Lung (tissue), 12 donors: ENCODE data around the gene WASL. TPM values are rescaled to one million over a fixed set of nuclear protein-coding genes. Genes with fewer than 3 reads are reported as not detected.

Experiments used
- ATAC-seq: fragments of 200-7000 bp; cut with Tn5 transposase; one replicate; pipeline ENCODE4 v1.9.1; 2020; ENCODE audit warnings: moderate number of reproducible peaks; ENCODE audit not compliant: insufficient read depth, low FRiP score
- DNase-seq, 3 donors: peaks; one replicate each; pipeline ENCODE4 v3.0.0-alpha.2; 2013 to 2017
- H3K27ac ChIP-seq, 2 donors: one replicate each; pipeline ENCODE4 v1.5.1; 2013; ENCODE audit warnings: mild to moderate bottlenecking in 2 of 2, moderate library complexity in 2 of 2, control low read depth in 1 of 2, inconsistent platforms in 1 of 2, low read depth in 1 of 2, low read length in 1 of 2
- H3K27me3 ChIP-seq, 3 donors: one replicate each; pipeline ENCODE4 v1.5.1; 2013; ENCODE audit warnings: low read length in 2 of 3; ENCODE audit not compliant: control insufficient read depth in 3 of 3, insufficient read depth in 3 of 3
- H3K36me3 ChIP-seq, 4 donors: one replicate each; pipeline ENCODE4 v1.5.1; 2013; ENCODE audit warnings: low read length in 4 of 4, mild to moderate bottlenecking in 1 of 4, moderate library complexity in 1 of 4; ENCODE audit not compliant: control insufficient read depth in 4 of 4, insufficient read depth in 4 of 4
- H3K4me1 ChIP-seq, 5 donors: one replicate each; pipeline ENCODE4 v1.5.1; 2013; ENCODE audit warnings: low read length in 5 of 5, mild to moderate bottlenecking in 2 of 5, moderate library complexity in 1 of 5; ENCODE audit not compliant: control insufficient read depth in 5 of 5, insufficient read depth in 5 of 5
- H3K4me3 ChIP-seq: one replicate; pipeline ENCODE4 v1.5.1; 2013; ENCODE audit warnings: mild to moderate bottlenecking, control low read depth, moderate library complexity
- H3K9ac ChIP-seq, 2 donors: one replicate each; pipeline ENCODE4 v1.5.1; 2013; ENCODE audit warnings: low read length in 2 of 2, control low read depth in 1 of 2; ENCODE audit not compliant: insufficient read depth in 1 of 2
- H3K9me3 ChIP-seq, 4 donors: one replicate each; pipeline ENCODE4 v1.5.1; 2013; ENCODE audit warnings: low read length in 3 of 4, mild to moderate bottlenecking in 1 of 4, moderate library complexity in 1 of 4; ENCODE audit not compliant: control insufficient read depth in 4 of 4, insufficient read depth in 3 of 4
- WGBS, 2 donors: extraction: QIAGEN DNeasy Blood & Tissue Kit; methylation state at CpG; one replicate each; pipeline ENCODE4 v1.1.7; 2013; 5-methylcytosine and 5-hydroxymethylcytosine counted together
- polyA plus RNA-seq, 2 donors: library from polyadenylated mRNA; stranded (reverse); fragments of 200-250 nt; gene quantifications; one replicate each; pipeline ENCODE4 v1.2.1, GENCODE V29; 2013
- total RNA-seq, 2 donors: library from RNA; depleted of rRNA in 1 of 2; stranded (reverse); fragments of >200 nt in 1 of 2; gene quantifications; one replicate each; pipeline ENCODE4 v1.2.1, GENCODE V29; 2014 to 2021
- TF ChIP-seq, protein P1 (sequence below): IDR thresholded peaks from 2 replicates; pipeline ENCODE4 v1.5.1; 2012; ENCODE audit warnings: mild to moderate bottlenecking; ENCODE audit errors: control extremely low read depth, extremely low read depth
- donor health status: control.
- donor health status: control.
- donor health status: Bipolar disorder and iron deficiency.
- donor health status: healthy.
- donor health status: DM: yes; HTN: yes; CAD: no.

The WASL gene
- total and polyA plus RNA-seq, 4 donors: 11.8 to 52.7 (median 22.2) TPM

DNA sequence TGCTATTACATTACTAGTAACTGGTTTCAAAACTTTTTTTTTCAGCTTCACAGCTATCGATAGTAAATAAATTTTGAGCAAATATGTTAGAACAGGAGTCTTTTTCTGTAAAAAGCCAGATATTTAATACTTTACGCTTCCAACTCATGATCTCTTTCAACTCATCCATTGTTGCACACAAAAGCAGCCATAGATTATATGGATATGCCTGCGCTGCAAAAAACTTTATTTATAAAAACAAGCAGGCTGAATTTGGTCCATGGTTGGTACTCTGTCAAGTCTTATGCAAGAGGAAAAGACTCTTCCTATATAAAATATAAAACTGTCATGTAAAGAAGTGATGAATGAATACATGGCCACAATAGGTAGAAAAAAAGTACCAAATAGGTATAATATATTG, 31.1 kb downstream of the WASL start:
- no peak overlapping the region for H3K4me3 ChIP-seq
- ATAC-seq: no peak
- no peaks in the 10 kb centered on the region for H3K27me3 ChIP-seq
- H3K27ac ChIP-seq: no peak overlapping the region
- peaks cover 0 to 27% (median 0%) of the 10 kb centered on the region in 5 donors for H3K4me1 ChIP-seq
- DNase-seq: no peak
- no peaks in the 10 kb centered on the region for H3K9me3 ChIP-seq
- H3K9ac ChIP-seq: no peak overlapping the region
- 97 to 100% methylated on average over 3 of the region's 3 CpGs for WGBS, 2 donors
- TF ChIP-seq, protein P1, sequence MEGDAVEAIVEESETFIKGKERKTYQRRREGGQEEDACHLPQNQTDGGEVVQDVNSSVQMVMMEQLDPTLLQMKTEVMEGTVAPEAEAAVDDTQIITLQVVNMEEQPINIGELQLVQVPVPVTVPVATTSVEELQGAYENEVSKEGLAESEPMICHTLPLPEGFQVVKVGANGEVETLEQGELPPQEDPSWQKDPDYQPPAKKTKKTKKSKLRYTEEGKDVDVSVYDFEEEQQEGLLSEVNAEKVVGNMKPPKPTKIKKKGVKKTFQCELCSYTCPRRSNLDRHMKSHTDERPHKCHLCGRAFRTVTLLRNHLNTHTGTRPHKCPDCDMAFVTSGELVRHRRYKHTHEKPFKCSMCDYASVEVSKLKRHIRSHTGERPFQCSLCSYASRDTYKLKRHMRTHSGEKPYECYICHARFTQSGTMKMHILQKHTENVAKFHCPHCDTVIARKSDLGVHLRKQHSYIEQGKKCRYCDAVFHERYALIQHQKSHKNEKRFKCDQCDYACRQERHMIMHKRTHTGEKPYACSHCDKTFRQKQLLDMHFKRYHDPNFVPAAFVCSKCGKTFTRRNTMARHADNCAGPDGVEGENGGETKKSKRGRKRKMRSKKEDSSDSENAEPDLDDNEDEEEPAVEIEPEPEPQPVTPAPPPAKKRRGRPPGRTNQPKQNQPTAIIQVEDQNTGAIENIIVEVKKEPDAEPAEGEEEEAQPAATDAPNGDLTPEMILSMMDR: no peak
- peaks cover 0 to 3% (median 0%) of the 10 kb centered on the region in 4 donors for H3K36me3 ChIP-seq

DNA sequence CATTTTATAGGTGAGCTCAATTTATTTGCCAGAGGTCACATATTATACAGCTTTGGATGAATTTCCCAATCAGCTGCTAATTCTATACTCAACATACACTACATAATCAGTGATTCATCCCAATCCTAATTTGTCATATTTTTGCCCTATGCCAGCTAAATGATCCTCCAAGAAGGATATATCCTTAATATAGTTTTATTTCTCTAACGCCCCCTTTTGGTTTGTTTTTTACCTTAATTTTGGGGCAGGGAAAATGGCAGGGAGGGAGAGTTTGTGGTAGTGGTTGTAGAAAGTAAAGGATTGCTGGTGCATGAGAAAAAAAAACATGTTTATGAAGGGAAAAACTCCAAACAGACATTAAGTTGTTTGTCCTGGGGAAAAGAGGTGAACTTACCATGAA, 31.9 kb downstream of the WASL start:
- TF ChIP-seq, protein P1: no peak
- no peak for DNase-seq
- 94 to 97% methylated on average over 1 of the region's 1 CpG for WGBS, 2 donors

DNA sequence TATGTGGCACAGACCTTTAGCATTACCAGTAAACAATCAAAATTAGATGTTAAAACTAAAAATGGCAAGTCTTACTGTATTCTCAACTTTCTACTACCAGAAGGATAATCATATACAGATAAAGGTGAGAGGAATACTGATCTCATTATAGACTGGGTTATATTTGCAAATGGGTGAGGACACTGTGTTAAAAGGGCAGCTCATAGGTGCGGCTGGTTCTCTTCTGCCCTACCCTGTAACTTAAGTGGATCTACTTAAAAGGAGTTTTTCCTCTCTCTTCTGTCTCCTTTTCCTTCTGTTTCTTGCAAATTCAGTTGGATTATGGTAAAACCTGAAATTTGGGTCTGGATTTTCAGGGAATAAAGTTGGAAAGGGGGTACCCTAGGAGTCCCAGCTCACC, 33.0 kb downstream of the WASL start:
- Histone ChIP-seq H3K9ac (no peak overlapping the region), H3K27me3 (no peaks in the 10 kb centered on the region), H3K4me1 (peaks cover 0 to 31% (median 0%) of the 10 kb centered on the region in 5 donors), H3K9me3 (no peaks in the 10 kb centered on the region), H3K27ac (no peak overlapping the region), H3K36me3 (peaks cover 0 to 3% (median 0%) of the 10 kb centered on the region in 4 donors), H3K4me3 (no peak overlapping the region)
- TF ChIP-seq, protein P1: no peak
- DNase-seq (no peak), ATAC-seq (no peak)
- 0 to 82% methylated on average over 1 of the region's 1 CpG for WGBS, 2 donors

More for the DNA sequence above, 31.9 kb downstream of the WASL start:
- ATAC-seq: no peak
- H3K9ac ChIP-seq: no peak overlapping the region
- H3K27ac ChIP-seq: no peak overlapping the region
- H3K4me1 ChIP-seq: peaks cover 0 to 29% (median 0%) of the 10 kb centered on the region in 5 donors
- H3K9me3 ChIP-seq: no peaks in the 10 kb centered on the region
- no peaks in the 10 kb centered on the region for H3K27me3 ChIP-seq
- no peak overlapping the region for H3K4me3 ChIP-seq
- peaks cover 0 to 3% (median 0%) of the 10 kb centered on the region in 4 donors for H3K36me3 ChIP-seq

DNA sequence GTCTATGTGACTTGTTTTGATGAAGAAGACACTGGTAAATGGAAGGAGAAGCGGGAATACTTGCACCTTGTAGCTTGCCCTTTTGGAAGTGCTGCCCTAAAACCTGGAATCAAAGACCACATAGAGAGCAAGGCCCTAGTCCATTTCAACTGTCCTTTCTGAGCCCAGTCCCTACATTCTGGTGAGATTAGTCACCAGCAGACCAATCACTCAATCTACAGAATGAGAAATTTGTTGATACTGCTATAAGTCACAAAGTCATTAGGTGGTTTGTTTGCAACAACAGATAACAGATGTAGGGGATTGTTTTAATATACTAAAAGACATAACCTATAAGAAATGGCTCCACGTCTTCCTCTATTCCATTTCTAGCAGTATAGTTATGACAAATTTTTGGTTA, 33.6 kb downstream of the WASL start:
- no peak overlapping the region for H3K27ac ChIP-seq
- H3K4me1 ChIP-seq: peaks cover 0 to 34% (median 0%) of the 10 kb centered on the region in 5 donors
- TF ChIP-seq, protein P1: no peak
- H3K4me3 ChIP-seq: no peak overlapping the region
- no peak for ATAC-seq
- WGBS, 2 donors: 100% methylated on average over 2 of the region's 2 CpGs
- no peak for DNase-seq
- peaks cover 0 to 3% (median 0%) of the 10 kb centered on the region in 4 donors for H3K36me3 ChIP-seq
- no peaks in the 10 kb centered on the region for H3K27me3 ChIP-seq
- H3K9ac ChIP-seq: no peak overlapping the region
- no peaks in the 10 kb centered on the region for H3K9me3 ChIP-seq
